T-helper 2 cell treated with Interferon-gamma antibody and Interleukin-4, amounts not matched to agents 100 ng/mL and 5 ng/mL, for 36 hours (primary cell): ENCODE measurements around the gene ZFPM1. TPM values are rescaled to one million over a fixed set of nuclear protein-coding genes. Genes with fewer than 3 reads are reported as not detected.

ENCODE experiments used
- intact Hi-C: fragments of 100-400 bp; cut with micrococcal nuclease; formaldehyde crosslinking; loops from one replicate; pipeline ENCODE4 v1.15.1; 2023
- total RNA-seq: library from RNA; stranded (reverse); gene quantifications from 2 replicates; pipeline ENCODE4 v1.2.3, GENCODE V29; 2022

Gene ZFPM1
- total RNA-seq, 1 donor from 2014 or later, result 11.5 TPM

DNA sequence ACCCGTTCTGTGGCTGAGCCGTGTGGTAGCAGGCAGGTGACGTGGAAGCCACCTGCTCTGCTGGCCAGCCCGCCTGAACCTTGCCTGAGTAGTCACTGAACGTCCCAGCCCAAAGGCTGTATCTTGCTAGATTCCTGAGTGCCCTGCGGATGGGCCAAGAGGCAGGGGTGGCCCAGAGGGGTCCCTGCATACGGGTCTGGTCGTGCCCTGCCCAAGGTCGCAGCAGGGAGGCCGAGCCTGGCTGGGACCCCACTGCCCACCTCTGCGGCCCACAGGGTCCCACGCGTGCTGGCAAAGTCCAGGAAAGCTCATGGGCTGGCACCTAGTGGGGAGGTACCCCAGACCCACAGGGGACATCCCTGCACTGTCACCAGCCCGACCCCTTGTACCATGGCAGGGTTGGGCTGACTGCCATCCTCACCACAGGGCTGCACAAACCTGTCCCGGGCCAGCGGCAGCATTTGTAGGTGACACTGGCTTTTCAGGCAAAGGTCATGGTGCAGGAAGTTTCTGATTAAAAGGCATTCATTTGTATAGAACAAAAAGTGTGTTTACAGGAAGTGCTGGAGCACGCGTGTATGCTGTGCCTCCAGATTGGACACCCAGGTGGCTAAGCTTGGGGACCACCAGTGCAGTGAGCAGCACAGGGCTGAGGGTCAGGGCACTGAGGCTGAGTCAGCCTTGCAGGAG lies 72.0 kb downstream of the ZFPM1 start:
- intact Hi-C loops, result no loop called here

DNA sequence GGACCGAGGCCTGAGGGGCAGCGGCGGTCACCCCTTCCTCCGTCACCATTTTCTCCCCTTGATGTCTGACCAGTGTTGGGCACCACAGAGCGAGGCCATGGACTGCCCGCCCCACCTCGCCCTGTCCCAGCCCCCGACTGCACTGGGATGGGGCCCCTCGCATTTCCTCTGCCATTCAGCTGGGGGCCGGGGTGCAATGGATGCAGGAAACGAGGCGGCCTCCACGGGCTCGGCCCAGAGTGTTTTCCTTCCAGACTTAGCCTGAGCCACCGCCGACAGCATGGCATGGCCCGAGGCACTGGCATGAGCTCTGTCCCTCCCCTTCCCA lies 72.5 kb downstream of the ZFPM1 start:
- intact Hi-C loops, result no loop called here

- intact Hi-C loops, result loop anchor here (2.0 kb wide), 1 partner anchor 37 kb away; no protein-coding TSS in a partner anchor
These were observed 73.2 kb downstream of the ZFPM1 start for GRCh38 chr16:88526008-88526905.

DNA sequence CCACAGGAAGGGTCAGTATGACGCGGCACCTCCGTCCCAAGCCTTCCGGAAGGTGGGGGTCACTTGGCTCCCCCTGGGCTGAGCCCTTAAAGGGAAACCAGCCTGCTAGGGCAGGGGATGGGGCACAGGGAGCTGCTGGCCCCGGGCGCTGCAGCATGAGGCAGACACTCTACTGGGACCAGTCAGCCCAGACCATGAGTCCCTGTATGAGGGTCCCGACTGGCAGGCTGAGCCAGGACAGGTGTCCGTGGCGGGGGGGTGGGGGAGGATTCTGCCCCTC lies 73.8 kb downstream of the ZFPM1 start:
- intact Hi-C loops, result loop anchor here (1.0 to 2.0 kb wide), 2 partner anchors 36 to 84 kb away; no protein-coding TSS in a partner anchor

DNA sequence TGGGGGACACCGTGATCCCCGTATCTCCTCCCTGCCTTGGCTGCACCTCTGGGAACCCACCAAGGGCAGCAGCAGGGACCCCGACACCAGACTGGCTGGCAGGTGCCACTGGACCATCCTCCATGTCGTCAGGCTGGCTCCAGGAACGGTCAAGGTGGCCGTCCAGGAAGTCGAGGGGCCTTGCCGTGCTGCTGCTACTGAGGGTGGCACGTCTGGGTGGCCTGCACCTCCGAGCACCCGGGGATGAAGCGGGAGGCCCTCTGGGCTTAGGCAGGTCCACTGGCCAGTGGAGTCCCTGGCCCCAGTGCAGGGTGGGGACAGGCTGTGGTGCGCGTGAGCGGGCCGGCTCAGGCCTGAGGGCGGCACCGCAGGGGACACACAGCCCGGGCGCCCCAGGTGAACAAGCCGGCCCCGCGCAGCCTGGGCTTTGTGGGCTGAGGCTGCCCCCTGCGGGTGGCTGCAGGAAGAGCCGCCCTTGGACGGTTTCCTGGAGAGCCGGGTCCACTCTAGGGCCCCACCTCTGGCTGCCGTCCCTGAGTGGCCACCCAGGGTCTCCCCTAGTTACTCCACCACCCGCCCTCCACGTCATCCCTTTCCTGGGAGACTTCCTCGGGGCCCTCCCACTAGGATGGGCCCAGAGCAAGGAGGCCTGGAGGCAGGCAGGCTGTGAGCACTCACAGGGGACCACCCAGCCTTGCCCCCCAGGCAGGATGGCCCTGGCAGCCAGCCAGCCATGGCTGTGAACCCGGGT lies 74.3 kb downstream of the ZFPM1 start:
- intact Hi-C loops, result loop anchor here (1.0 to 2.0 kb wide), 2 partner anchors 35 to 84 kb away; no protein-coding TSS in a partner anchor

DNA sequence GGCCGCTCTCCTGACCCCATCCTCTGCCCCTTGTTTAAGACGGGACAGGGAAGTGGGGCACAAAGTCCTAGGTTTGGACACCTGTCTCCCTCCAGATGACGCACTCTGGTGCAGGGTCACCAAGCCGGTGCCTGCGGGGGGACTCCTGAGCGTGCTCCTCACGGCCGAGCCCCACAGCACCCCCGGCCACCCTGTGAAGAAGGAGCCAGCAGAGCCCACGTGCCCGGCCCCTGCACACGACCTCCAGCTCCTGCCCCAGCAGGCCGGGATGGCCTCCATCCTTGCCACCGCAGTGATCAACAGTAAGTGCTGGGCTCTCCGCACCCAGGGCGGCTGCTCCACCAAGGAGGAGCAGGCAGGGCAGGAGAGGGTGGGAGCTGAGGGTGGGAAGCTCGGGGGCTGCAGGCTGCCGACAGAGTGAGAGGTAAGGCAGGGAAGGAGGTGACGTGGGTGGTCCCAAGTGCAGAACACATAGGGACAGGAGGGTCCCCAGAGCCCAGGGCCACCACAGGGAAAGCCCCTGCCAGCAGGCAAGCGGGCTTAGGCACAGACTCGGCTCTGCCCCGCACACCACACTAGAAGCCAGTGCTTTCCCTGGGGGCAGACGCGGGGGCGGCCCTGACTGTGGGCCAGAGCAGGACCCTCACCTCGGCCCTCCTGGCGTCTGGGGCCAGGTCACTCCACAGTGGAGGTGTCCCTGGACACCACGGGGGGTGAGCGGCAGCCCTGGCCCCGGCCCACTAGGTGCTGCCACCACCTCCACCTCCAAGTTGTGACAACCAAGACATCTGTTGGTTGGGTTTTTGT lies 75.1 kb downstream of the ZFPM1 start:
- intact Hi-C loops, result loop anchor here (1.0 to 2.0 kb wide), 2 partner anchors 35 to 85 kb away; no protein-coding TSS in a partner anchor

DNA sequence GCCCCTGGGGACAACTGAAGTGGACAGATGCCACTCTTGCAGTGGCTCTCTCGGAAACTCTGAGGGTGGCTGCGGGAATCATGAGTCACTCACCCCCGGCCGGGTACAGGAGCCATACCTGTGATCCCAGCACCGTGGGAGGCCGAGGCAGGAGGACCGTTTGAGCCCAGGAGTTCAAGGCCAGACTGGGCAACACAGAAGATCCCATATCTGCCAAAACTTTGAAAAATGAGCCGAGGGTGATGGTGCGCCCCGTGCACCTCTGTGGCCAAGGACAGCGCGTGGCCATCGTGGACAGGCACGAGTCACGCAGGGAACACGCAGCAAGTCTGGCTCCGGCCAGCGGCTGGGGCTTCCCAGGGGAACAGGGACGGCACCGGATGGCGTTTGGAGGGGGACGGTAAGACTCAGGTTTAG lies 75.8 kb downstream of the ZFPM1 start:
- intact Hi-C loops, result no loop called here

DNA sequence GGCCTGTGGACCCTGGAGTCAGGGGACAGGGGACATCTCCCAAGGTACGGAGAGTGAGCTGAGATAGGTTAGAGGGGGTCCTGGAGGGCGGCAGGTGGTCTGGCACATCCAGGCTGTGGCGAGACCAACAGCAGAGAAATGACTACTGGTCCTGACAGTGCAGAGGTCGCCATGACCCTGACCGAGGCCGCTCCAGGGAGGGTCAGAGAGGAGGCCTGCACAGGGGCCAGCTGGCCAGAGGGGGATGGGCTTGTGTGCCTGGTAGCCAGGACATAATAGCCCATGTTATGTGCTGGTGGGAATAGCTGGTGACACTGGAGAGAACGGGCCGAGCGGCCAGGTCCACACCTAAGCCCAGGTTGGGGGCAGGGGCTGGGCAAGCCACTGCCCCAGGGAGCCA lies 76.5 kb downstream of the ZFPM1 start:
- intact Hi-C loops, result no loop called here

DNA sequence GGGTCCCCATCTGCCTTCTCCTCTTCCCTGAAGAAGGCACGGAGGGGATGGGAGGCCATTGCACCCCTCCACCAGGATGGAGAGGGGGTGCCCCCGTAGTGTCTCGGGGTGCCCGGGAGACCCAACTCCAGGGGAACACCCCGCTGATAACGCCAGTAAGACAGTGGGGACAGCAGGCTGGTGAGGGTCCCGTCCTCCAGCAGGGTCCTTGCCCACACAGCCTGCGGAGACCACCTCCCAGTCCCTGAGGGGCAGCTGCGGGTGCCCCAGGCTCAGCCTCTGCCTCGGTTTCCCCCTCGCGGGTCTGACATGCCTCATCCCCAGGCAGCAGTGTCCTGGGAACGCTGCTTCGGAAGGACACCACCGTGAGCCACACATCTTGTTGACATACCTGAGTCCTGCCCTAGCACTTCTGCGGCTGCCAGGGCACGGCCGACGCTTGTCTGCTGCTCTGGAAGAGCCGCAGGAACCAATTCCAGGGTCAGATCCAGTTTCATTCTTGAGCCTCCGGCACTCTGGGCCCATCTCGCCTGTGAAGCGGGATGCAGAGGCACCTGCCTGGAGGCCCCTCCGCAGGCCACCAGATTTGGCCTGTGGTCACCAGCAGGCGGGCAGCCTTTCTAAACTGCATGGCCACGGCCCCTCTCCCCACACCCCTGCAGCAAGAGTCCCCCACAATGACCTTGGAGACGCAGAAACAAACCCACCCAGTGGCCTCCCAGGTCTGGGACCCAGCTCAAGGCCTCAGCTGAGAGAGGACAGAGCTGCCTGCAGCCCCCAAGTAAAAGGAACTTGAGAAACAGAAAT lies 77.2 kb downstream of the ZFPM1 start:
- intact Hi-C loops, result no loop called here

- intact Hi-C loops, result no loop called here
These were observed 77.8 kb downstream of the ZFPM1 start for GRCh38 chr16:88530858-88531203.

GRCh38 chr16:88531346-88531745 lies 78.3 kb downstream of the ZFPM1 start:
- intact Hi-C loops, result no loop called here

DNA sequence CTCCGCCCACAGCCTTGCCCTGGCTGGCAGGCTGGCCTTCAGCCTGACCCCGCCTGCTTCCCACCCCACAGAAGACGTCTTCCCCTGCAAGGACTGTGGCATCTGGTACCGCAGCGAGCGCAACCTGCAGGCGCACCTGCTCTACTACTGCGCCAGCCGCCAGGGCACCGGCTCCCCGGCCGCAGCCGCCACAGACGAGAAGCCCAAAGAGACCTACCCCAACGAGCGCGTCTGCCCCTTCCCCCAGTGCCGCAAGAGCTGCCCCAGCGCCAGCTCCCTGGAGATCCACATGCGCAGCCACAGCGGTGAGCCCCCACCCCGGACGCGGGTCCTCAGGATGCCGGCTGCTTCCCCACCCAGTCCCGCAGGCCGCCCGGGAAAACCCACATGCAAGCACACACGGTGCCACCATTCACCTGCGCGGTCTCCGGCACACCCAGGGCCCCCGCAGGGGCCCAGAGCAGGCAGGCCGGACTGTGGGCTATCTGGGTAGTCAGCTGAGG lies 78.9 kb downstream of the ZFPM1 start:
- intact Hi-C loops, result no loop called here

DNA sequence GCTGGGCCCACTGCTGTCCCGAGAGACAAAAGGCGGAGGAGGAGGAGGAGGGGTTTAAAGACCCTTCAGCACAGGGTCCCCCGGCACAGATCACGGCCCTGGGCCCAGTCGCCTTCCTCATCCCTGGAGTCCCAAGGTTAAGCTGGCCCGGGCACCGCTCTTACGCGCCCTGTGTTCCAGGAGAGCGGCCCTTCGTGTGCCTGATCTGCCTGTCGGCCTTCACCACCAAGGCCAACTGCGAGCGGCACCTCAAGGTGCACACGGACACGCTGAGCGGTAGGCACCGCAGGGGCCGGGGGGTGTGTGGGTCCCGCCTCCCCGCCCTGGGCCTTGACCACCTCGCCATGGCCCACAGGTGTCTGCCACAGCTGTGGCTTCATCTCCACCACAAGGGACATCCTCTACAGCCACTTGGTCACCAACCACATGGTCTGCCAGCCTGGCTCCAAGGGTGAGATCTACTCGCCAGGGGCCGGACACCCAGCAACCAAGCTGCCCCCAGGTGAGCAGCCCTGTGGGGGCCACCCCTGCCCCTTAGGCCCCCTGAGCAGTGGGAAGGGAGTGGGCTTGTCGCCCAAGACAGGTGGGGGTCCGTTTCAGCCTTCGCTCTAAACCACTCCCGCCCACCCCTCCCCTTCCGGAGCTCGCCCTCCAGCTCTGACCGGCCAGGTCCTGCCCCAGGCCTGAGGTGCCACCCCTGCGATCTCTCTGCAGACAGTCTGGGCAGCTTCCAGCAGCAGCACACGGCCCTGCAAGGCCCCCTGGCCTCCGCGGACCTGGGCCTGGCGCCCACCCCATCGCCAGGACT lies 79.6 kb downstream of the ZFPM1 start:
- intact Hi-C loops, result no loop called here

- intact Hi-C loops, result no loop called here
These were observed 80.4 kb downstream of the ZFPM1 start for GRCh38 chr16:88533381-88533917.

DNA sequence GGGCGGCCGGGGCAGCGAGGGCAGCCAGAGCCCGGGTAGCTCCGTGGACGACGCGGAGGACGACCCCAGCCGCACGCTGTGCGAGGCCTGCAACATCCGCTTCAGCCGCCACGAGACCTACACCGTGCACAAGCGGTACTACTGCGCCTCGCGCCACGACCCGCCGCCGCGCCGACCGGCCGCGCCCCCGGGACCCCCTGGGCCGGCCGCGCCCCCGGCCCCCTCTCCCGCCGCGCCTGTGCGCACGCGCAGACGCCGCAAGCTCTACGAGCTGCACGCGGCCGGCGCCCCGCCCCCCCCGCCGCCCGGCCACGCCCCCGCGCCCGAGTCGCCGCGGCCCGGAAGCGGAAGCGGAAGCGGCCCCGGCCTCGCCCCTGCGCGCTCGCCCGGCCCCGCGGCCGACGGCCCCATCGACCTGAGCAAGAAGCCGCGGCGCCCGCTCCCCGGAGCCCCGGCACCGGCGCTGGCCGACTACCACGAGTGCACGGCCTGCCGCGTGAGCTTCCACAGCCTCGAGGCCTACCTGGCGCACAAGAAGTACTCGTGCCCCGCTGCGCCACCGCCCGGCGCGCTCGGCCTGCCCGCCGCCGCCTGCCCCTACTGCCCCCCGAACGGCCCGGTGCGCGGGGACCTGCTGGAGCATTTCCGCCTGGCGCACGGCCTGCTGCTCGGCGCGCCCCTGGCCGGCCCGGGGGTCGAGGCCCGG lies 81.0 kb downstream of the ZFPM1 start:
- intact Hi-C loops, result no loop called here

DNA sequence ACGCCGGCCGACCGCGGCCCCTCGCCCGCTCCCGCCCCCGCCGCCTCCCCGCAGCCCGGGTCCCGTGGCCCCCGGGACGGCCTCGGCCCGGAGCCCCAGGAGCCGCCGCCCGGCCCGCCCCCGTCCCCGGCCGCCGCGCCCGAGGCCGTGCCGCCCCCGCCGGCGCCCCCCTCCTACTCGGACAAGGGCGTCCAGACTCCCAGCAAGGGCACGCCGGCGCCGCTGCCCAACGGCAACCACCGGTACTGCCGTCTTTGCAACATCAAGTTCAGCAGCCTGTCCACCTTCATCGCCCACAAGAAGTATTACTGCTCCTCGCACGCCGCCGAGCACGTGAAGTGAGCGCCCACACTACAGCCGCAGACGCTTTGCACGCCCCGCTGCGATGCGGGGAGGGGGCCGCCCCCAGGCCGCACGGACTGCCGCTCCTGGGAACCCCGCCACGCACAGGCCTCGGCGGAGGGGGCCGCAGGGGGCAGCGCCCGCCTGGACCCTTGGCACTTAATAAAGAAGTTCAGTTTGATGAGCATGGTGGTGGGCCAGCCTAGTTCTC lies 81.6 kb downstream of the ZFPM1 start:
- intact Hi-C loops, result no loop called here

GRCh38 chr16:88535191-88535856 lies 82.2 kb downstream of the ZFPM1 start:
- intact Hi-C loops, result no loop called here

GRCh38 chr16:88535857-88536222 lies 82.8 kb downstream of the ZFPM1 start:
- intact Hi-C loops, result no loop called here
